ENCODE data around the gene TNS3. TPM values are rescaled to one million over a fixed set of nuclear protein-coding genes. Genes with fewer than 3 reads are reported as not detected.

Gene TNS3
- total and polyA plus RNA-seq, 2 of the 13 experiments (the other 11 are each of a cell fraction or from before 2014, with no cell fraction given) = 52.9 to 55.7 TPM

DNA sequence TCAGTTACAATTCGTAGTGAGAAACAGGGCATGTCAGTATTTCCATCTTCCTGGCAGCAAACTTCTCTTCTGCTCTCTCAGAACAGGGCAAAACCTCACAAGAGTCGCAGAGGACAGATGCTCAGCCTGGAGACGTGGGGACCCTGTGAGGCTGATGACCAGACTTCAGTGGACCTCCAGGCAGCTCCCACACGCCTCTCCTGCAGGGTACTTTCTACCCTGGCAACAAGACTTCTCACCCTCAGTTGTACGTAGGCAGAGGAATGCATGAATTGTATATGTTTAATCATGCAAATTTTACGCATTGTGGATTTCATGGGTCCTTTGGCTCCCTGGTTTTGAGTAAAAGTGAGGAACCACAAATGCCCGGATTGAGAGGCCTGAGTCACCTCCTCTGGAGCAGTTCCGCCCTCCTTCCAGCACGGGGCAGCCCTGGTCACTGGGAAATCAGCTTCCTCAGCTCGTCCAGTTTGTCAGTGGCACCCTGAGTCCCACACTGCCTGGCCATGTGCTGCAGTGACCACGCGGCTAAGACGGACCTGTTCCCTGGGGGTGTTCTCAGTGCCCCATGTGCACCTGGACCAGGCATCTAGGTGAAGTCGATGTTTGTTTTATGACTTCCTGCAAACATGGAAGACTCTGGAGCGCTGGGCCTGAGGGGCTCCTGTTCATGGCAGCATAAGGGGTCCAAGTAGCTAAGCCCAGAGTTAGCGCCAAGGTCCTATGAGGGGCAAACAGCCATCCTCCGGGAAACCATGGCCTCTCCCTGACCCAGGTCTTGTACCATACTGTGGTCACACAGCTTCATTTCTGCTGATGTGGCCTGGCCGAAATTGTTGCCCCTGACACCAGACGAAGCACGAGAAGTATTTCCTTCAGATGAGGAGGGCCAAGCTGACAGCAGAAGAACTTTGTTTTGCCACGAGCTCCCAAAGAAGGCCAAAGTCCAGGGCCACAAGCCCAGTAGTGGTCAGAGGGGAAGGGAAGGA lies 165.1 kb downstream of the TNS3 start:
- no peak overlapping the region for H3K4me2 ChIP-seq (ENCODE audit: low read depth, low read length)
- H3K36me3 ChIP-seq (replicated peaks in 1 of 2; ENCODE audit: control insufficient read depth in 1 of 2, insufficient read depth in 2 of 2, low read length in 2 of 2) = peaks cover 38 to 83% of the 10 kb centered on the region in 2 experiments
- H3K4me3 ChIP-seq (replicated peaks in 1 of 3; ENCODE audit: insufficient read depth in 1 of 3, low read depth in 2 of 3, low read length in 3 of 3) = no peak overlapping the region
- intact Hi-C loops (cut with micrococcal nuclease; ENCODE audit: unreplicated experiment) = loop anchor here (10.0 kb wide), 1 partner anchor 152 kb away; no protein-coding TSS in a partner anchor
- H3K9ac ChIP-seq (ENCODE audit: insufficient read depth, low read depth, low read length) = no peak overlapping the region
- TF ChIP-seq ZNF354B (CRISPR knock-in tag; IDR thresholded peaks at IDR 0.05) (no peak), AGO2 (optimal IDR thresholded peaks at IDR 0.05; ENCODE audit: low read depth, low read length) (peak; percentile 53), KMT2B (CRISPR knock-in tag; IDR thresholded peaks at IDR 0.05) (no peak), HNF4A (CRISPR knock-in tag; IDR thresholded peaks at IDR 0.05) (peak; percentile 27; the same call in 1 of the 2 replicates), FOXK2 (IDR thresholded peaks at IDR 0.05) (no peak)
- TF ChIP-seq, protein P1, sequence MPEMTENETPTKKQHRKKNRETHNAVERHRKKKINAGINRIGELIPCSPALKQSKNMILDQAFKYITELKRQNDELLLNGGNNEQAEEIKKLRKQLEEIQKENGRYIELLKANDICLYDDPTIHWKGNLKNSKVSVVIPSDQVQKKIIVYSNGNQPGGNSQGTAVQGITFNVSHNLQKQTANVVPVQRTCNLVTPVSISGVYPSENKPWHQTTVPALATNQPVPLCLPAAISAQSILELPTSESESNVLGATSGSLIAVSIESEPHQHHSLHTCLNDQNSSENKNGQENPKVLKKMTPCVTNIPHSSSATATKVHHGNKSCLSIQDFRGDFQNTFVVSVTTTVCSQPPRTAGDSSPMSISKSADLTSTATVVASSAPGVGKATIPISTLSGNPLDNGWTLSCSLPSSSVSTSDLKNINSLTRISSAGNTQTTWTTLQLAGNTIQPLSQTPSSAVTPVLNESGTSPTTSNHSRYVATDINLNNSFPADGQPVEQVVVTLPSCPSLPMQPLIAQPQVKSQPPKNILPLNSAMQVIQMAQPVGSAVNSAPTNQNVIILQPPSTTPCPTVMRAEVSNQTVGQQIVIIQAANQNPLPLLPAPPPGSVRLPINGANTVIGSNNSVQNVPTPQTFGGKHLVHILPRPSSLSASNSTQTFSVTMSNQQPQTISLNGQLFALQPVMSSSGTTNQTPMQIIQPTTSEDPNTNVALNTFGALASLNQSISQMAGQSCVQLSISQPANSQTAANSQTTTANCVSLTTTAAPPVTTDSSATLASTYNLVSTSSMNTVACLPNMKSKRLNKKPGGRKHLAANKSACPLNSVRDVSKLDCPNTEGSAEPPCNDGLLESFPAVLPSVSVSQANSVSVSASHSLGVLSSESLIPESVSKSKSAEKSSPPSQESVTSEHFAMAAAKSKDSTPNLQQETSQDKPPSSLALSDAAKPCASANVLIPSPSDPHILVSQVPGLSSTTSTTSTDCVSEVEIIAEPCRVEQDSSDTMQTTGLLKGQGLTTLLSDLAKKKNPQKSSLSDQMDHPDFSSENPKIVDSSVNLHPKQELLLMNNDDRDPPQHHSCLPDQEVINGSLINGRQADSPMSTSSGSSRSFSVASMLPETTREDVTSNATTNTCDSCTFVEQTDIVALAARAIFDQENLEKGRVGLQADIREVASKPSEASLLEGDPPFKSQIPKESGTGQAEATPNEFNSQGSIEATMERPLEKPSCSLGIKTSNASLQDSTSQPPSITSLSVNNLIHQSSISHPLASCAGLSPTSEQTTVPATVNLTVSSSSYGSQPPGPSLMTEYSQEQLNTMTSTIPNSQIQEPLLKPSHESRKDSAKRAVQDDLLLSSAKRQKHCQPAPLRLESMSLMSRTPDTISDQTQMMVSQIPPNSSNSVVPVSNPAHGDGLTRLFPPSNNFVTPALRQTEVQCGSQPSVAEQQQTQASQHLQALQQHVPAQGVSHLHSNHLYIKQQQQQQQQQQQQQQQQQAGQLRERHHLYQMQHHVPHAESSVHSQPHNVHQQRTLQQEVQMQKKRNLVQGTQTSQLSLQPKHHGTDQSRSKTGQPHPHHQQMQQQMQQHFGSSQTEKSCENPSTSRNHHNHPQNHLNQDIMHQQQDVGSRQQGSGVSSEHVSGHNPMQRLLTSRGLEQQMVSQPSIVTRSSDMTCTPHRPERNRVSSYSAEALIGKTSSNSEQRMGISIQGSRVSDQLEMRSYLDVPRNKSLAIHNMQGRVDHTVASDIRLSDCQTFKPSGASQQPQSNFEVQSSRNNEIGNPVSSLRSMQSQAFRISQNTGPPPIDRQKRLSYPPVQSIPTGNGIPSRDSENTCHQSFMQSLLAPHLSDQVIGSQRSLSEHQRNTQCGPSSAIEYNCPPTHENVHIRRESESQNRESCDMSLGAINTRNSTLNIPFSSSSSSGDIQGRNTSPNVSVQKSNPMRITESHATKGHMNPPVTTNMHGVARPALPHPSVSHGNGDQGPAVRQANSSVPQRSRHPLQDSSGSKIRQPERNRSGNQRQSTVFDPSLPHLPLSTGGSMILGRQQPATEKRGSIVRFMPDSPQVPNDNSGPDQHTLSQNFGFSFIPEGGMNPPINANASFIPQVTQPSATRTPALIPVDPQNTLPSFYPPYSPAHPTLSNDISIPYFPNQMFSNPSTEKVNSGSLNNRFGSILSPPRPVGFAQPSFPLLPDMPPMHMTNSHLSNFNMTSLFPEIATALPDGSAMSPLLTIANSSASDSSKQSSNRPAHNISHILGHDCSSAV (CRISPR knock-in tag; IDR thresholded peaks at IDR 0.05; ENCODE audit: borderline replicate concordance) = no peak
- TF ChIP-seq, protein P2, sequence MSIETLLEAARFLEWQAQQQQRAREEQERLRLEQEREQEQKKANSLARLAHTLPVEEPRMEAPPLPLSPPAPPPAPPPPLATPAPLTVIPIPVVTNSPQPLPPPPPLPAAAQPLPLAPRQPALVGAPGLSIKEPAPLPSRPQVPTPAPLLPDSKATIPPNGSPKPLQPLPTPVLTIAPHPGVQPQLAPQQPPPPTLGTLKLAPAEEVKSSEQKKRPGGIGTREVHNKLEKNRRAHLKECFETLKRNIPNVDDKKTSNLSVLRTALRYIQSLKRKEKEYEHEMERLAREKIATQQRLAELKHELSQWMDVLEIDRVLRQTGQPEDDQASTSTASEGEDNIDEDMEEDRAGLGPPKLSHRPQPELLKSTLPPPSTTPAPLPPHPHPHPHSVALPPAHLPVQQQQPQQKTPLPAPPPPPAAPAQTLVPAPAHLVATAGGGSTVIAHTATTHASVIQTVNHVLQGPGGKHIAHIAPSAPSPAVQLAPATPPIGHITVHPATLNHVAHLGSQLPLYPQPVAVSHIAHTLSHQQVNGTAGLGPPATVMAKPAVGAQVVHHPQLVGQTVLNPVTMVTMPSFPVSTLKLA (IDR thresholded peaks at IDR 0.05) = 0 out of 2 replicates have a peak, but pooled peaks have one; percentile 30
- TF ChIP-seq, protein P3, sequence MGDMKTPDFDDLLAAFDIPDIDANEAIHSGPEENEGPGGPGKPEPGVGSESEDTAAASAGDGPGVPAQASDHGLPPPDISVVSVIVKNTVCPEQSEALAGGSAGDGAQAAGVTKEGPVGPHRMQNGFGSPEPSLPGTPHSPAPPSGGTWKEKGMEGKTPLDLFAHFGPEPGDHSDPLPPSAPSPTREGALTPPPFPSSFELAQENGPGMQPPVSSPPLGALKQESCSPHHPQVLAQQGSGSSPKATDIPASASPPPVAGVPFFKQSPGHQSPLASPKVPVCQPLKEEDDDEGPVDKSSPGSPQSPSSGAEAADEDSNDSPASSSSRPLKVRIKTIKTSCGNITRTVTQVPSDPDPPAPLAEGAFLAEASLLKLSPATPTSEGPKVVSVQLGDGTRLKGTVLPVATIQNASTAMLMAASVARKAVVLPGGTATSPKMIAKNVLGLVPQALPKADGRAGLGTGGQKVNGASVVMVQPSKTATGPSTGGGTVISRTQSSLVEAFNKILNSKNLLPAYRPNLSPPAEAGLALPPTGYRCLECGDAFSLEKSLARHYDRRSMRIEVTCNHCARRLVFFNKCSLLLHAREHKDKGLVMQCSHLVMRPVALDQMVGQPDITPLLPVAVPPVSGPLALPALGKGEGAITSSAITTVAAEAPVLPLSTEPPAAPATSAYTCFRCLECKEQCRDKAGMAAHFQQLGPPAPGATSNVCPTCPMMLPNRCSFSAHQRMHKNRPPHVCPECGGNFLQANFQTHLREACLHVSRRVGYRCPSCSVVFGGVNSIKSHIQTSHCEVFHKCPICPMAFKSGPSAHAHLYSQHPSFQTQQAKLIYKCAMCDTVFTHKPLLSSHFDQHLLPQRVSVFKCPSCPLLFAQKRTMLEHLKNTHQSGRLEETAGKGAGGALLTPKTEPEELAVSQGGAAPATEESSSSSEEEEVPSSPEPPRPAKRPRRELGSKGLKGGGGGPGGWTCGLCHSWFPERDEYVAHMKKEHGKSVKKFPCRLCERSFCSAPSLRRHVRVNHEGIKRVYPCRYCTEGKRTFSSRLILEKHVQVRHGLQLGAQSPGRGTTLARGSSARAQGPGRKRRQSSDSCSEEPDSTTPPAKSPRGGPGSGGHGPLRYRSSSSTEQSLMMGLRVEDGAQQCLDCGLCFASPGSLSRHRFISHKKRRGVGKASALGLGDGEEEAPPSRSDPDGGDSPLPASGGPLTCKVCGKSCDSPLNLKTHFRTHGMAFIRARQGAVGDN (CRISPR knock-in tag; IDR thresholded peaks at IDR 0.05) = peak; percentile 34; the same call in 1 of the 2 replicates
- 92% methylated on average over 15 of the region's 21 CpGs for WGBS (ENCODE audit: low lambda C conversion rate)
- peaks cover 24% of the 10 kb centered on the region for H3K4me1 ChIP-seq (ENCODE audit: insufficient read depth, low read length)
- no peak for DNase-seq (ENCODE audit: low spot score)
- ChIA-PET CTCF (ENCODE audit: low intra/inter-chr PET ratio, low total read pairs) (no interaction called here), POLR2A (no interaction called here)
- 0 out of 2 replicates have a peak, but pooled peaks cover 3% of the 10 kb centered on the region for H4K20me1 ChIP-seq (ENCODE audit: insufficient read depth, low read length)
- H3K79me2 ChIP-seq (ENCODE audit: insufficient read depth, low read length) = no peaks in the 10 kb centered on the region
- no peak overlapping the region for H2AFZ ChIP-seq (ENCODE audit: low read length)
- H3K27ac ChIP-seq (ENCODE audit: extremely low read length, insufficient read depth, low read length) = no peak overlapping the region
- no TSS peak for BruUV-seq (replicated peaks)
- no peaks in the 10 kb centered on the region for H3K9me3 ChIP-seq (ENCODE audit: low read length)
- ATAC-seq = peak; percentile 16
- no peak for FAIRE-seq
- H3K27me3 ChIP-seq (ENCODE audit: control insufficient read depth in 1 of 2, insufficient read depth in 2 of 2, low read length in 2 of 2) = no peaks in the 10 kb centered on the region
- in situ Hi-C loops (cut with HindIII; ENCODE audit: extremely low pct_ligation_motif_present, low pct_unique_long_range_greater_than_20kb) = no loop called here

Measured in HepG2 (cell line).